Measurements from ENCODE around the gene L3MBTL4. TPM values are rescaled to one million over a fixed set of nuclear protein-coding genes. Genes with fewer than 3 reads are reported as not detected.

Gene L3MBTL4
- total and polyA plus RNA-seq, 10 of the 15 experiments (the other 5 are each of a cell fraction or from before 2014, with no cell fraction given), result 1.3 to 8.7 (median 3.8) TPM

DNA sequence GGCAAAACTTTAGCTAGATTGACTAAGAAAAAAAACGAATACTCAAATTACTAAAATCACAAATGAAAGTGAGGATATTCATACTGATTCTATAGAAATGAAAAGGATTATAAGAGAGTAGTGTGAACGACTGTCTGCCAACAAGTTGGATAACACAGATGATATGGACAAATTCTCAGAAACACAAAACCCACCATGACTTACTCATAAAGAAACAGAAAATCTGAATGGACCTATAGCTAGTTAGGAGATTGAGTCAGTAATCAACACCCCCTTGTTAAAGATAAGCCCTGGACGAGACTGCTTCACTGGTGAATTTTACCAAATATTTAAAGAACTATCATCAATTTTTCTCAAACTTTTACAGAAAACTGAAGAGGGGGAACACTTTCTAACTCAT, 410.6 kb downstream of the L3MBTL4 start (continued):
- TF ChIP-seq ASH2L (IDR thresholded peaks at IDR 0.05; ENCODE audit: borderline replicate concordance, low read depth) (no peak), CEBPB (IDR thresholded peaks at IDR 0.05; ENCODE audit: borderline replicate concordance in 1 of 2, low read depth in 2 of 2, low read length in 2 of 2) (0 out of 4 replicates have a peak, but pooled peaks of 1 of the 2 experiments have one; percentile 39), JUNB (IDR thresholded peaks at IDR 0.05) (peak; percentile 97), NFYA (IDR thresholded peaks at IDR 0.05; ENCODE audit: borderline replicate concordance, low read depth, low read length) (no peak), REST (IDR thresholded peaks at IDR 0.05; ENCODE audit: low read depth, low read length) (no peak), POU2F2 (IDR thresholded peaks at IDR 0.05; ENCODE audit: borderline replicate concordance, low read depth, low read length) (no peak), BACH1 (IDR thresholded peaks at IDR 0.05; ENCODE audit: borderline replicate concordance) (no peak), TARDBP (IDR thresholded peaks at IDR 0.05; ENCODE audit: borderline replicate concordance) (no peak), YY1 (IDR thresholded peaks at IDR 0.05; ENCODE audit: low read depth, low read length) (no peak), ZNF24 (IDR thresholded peaks at IDR 0.05) (no peak), E2F8 (IDR thresholded peaks at IDR 0.05; ENCODE audit: low read depth, partially characterized antibody) (no peak), NR2C1 (IDR thresholded peaks at IDR 0.05) (no peak), CREM (IDR thresholded peaks at IDR 0.05; ENCODE audit: low read depth) (peak; percentile 46; the same call in 1 of the 2 replicates), FOS (IDR thresholded peaks at IDR 0.05; ENCODE audit: borderline replicate concordance, extremely low read depth, insufficient read length) (no peak), HDAC2 (IDR thresholded peaks at IDR 0.05) (no peak), EP300 (IDR thresholded peaks at IDR 0.05; ENCODE audit: borderline replicate concordance in 1 of 2, control insufficient read depth in 1 of 2, low read depth in 2 of 2, low read length in 2 of 2) (peak in 1 of 2 experiments; percentile 19; a peak in 1 of 4 replicates), ATF7 (IDR thresholded peaks at IDR 0.05; ENCODE audit: low read depth) (no peak), NBN (IDR thresholded peaks at IDR 0.05) (no peak), PAX5 (IDR thresholded peaks at IDR 0.05; ENCODE audit: borderline replicate concordance, low read depth, low read length) (no peak), IRF4 (IDR thresholded peaks at IDR 0.05; ENCODE audit: low read depth, low read length) (peak; percentile 75)
- TF ChIP-seq, protein P1, sequence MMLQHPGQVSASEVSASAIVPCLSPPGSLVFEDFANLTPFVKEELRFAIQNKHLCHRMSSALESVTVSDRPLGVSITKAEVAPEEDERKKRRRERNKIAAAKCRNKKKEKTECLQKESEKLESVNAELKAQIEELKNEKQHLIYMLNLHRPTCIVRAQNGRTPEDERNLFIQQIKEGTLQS (IDR thresholded peaks at IDR 0.05; ENCODE audit: borderline replicate concordance, extremely low read depth, low read depth, low read length), result no peak
- TF ChIP-seq, protein P2, sequence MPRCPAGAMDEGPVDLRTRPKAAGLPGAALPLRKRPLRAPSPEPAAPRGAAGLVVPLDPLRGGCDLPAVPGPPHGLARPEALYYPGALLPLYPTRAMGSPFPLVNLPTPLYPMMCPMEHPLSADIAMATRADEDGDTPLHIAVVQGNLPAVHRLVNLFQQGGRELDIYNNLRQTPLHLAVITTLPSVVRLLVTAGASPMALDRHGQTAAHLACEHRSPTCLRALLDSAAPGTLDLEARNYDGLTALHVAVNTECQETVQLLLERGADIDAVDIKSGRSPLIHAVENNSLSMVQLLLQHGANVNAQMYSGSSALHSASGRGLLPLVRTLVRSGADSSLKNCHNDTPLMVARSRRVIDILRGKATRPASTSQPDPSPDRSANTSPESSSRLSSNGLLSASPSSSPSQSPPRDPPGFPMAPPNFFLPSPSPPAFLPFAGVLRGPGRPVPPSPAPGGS (IDR thresholded peaks at IDR 0.05; ENCODE audit: borderline replicate concordance, insufficient read depth, low read depth, low read length, poor library complexity, severe bottlenecking), result peak; percentile 74
